Duodenal mucosa (tissue), 2 donors: Measurements from ENCODE around the gene PDE4B.
"Not testable (repeated sequence)": the region's sequence is repeated elsewhere in the genome, so short reads cannot be mapped to it uniquely, and the experiment has no call there.

ENCODE experiments used
- H3K27ac ChIP-seq: one replicate; pipeline ENCODE4 v1.7.0; 2013; ENCODE audit warnings: low read depth, low read length
- H3K27me3 ChIP-seq, 2 donors: one replicate each; pipeline ENCODE4 v1.7.0; 2013; ENCODE audit warnings: low read length in 2 of 2, control low read depth in 1 of 2; ENCODE audit not compliant: insufficient read depth in 2 of 2, control insufficient read depth in 1 of 2
- H3K36me3 ChIP-seq, 2 donors: one replicate each; pipeline ENCODE4 v1.7.0; 2013; ENCODE audit warnings: low read length in 2 of 2, control low read depth in 1 of 2; ENCODE audit not compliant: insufficient read depth in 2 of 2, control insufficient read depth in 1 of 2
- H3K4me1 ChIP-seq, 2 donors: one replicate each; pipeline ENCODE4 v1.7.0; 2013; ENCODE audit warnings: low read length in 2 of 2, control low read depth in 1 of 2; ENCODE audit not compliant: insufficient read depth in 2 of 2, control insufficient read depth in 1 of 2
- H3K4me3 ChIP-seq, 2 donors: one replicate each; pipeline ENCODE4 v1.7.0; 2013; ENCODE audit warnings: low read length in 2 of 2, low read depth in 1 of 2
- H3K9ac ChIP-seq, 2 donors: one replicate each; pipeline ENCODE4 v1.7.0; 2013; ENCODE audit warnings: low read length in 2 of 2, low read depth in 1 of 2
- H3K9me3 ChIP-seq, 2 donors: one replicate each; pipeline ENCODE4 v1.7.0; 2013; ENCODE audit warnings: low read length in 2 of 2, control low read depth in 1 of 2; ENCODE audit not compliant: control insufficient read depth in 1 of 2

PDE4B gene

DNA sequence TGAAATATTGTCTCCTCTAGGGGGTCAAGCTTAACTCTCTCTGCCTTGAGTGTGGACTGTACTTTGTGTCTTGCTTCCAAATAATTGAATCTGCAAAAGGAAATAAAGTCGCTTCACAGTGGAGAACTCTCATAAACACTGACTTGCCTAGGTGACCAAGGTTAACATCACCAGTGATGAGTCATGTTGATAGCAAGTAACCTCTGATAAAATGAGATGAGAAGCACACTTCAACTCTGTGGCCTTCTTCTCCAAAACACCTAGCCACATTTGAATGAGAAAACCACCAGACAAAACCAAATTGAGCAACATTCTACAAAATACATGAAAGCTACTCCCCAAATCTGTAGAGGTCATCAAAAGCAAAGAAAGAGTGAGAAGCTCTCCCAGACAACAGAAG is 37.6 kb downstream of the PDE4B start:
- Histone ChIP-seq H3K36me3 (no peaks in the 10 kb centered on the region), H3K27ac (no peak overlapping the region), H3K9me3 (no peaks in the 10 kb centered on the region), H3K27me3 (no peaks in the 10 kb centered on the region), H3K9ac (no peak overlapping the region), H3K4me1 (no peaks in the 10 kb centered on the region), H3K4me3 (no peak overlapping the region)

DNA sequence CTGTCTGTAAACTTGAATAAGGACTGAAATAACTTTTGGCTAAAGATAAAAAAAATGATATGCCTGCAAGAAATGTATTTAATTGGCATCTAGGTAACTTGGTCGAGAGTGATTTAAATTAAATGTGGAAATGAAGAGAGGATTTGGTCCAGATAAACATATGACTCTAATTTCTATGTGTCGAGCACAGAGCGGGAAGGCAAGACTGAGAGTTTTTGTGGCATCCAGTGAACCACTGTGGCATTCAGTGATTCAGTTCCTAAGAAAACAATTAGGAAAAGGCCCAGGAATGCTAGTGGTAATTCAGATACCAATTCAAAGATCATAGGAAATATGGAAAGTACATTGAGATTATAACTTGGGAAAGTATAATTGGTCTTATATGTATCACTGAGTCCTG is 39.6 kb downstream of the PDE4B start:
- H3K36me3 ChIP-seq = no peaks in the 10 kb centered on the region
- H3K4me3 ChIP-seq = no peak overlapping the region
- H3K27me3 ChIP-seq = no peaks in the 10 kb centered on the region
- no peaks in the 10 kb centered on the region for H3K9me3 ChIP-seq
- H3K4me1 ChIP-seq = no peaks in the 10 kb centered on the region
- no peak overlapping the region for H3K9ac ChIP-seq
- H3K27ac ChIP-seq = no peak overlapping the region

DNA sequence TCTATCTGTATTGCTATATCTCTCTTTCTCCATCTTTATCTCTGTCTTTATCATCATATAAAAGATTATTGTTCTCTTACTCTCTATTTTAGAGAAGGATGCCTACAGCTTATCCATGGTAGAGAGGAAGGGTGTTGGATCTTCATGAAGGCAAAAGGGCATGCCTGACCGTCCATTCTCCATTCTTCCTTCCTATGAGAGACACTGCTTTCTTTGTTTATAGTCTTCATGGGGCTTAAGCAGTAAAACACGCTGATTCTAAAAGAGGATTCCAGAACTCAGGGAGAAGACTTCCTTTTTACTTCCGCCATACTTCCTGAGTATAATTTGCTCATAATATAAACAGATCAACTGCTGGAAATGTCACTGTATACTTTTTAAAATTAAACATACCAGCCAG is 44.0 kb downstream of the PDE4B start:
- H3K9ac ChIP-seq = no peak overlapping the region
- H3K4me3 ChIP-seq = no peak overlapping the region

DNA sequence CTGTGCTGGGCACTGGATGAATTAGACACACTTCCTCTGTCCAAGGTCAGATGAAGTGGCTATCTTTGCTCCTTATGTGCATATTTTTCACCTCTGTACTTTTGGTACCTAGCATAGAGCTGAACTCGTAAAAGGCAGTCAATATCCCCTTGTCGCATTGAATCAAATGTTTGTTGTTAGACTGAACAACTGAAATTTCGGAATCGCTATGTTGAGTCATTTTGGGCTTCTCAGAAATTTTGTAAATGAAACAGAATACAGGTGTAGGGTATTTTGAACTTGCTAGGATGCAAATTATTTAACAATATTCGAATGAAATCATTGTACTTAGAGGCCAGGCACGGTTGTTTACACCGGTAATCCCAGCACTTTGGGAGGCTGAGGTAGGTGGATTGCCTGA is 48.0 kb downstream of the PDE4B start:
- no peaks in the 10 kb centered on the region for H3K36me3 ChIP-seq
- H3K9me3 ChIP-seq = no peaks in the 10 kb centered on the region
- no peak overlapping the region for H3K27ac ChIP-seq
- H3K27me3 ChIP-seq = no peaks in the 10 kb centered on the region
- no peak overlapping the region for H3K4me3 ChIP-seq
- no peaks in the 10 kb centered on the region for H3K4me1 ChIP-seq
- no peak overlapping the region for H3K9ac ChIP-seq

More for the DNA sequence above, 44.0 kb downstream of the PDE4B start:
- no peak overlapping the region for H3K27ac ChIP-seq
- H3K4me1 ChIP-seq = no peaks in the 10 kb centered on the region
- no peaks in the 10 kb centered on the region for H3K9me3 ChIP-seq
- no peaks in the 10 kb centered on the region for H3K36me3 ChIP-seq
- H3K27me3 ChIP-seq = no peaks in the 10 kb centered on the region

DNA sequence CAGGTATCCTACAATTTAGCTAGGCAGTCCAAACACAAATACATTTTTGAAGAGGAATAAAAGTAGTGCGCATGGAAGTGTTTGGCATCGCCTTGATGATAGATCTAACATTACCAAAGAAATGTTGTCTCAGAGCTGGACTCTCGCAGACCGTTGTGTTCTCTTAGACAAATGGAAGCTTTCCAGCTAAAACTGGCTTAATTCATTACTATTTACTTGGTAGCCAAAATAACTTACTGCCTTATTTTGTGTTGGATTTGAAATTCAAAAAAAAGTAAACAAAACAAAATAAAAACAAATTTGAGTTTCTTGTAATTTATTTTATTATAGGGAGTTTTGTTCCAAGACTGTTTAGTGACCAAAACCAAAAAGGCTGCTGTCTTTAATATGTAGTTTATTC is 51.6 kb downstream of the PDE4B start:
- Histone ChIP-seq H3K4me3 (no peak overlapping the region), H3K27ac (no peak overlapping the region), H3K9me3 (peaks cover 3 to 5% of the 10 kb centered on the region in 2 donors), H3K36me3 (no peaks in the 10 kb centered on the region), H3K4me1 (no peaks in the 10 kb centered on the region), H3K9ac (no peak overlapping the region), H3K27me3 (no peaks in the 10 kb centered on the region)

DNA sequence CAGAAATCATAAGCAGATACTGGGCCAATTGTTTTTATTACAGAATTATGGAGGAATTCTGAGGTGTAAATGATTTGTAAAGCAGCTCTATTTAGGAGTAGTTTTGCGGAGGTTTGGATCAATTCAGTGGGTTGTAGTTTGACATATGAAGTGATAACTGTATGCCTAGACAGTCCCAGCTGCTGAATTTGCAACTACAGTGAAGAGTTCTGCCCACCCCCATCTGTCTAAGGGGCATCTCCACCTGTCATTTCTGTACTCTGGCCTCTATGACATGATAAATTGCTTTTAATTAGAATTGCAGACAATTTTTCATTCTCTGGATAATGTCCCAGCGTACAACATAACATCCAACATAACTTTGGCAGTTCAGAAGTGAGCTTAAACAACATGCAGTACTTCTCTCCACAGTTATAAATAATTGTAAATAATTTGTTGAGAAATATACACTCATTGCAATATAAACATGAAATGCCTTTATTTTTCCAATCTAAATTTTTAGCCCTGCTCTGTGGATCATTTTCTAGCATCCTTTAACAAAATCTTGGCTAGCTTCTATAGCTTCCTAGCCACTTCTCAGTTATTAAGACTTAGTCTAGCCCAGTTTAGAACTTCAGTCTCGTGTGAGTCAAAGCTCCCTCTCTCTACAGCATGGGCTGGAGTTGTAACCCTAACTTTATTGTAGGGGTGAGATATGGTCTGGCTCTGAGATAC is 52.3 kb downstream of the PDE4B start:
- Histone ChIP-seq H3K9me3 (peaks cover 8 to 10% of the 10 kb centered on the region in 2 donors), H3K27me3 (no peaks in the 10 kb centered on the region), H3K36me3 (no peaks in the 10 kb centered on the region), H3K4me3 (no peak overlapping the region), H3K4me1 (no peaks in the 10 kb centered on the region), H3K9ac (no peak overlapping the region), H3K27ac (no peak overlapping the region)

DNA sequence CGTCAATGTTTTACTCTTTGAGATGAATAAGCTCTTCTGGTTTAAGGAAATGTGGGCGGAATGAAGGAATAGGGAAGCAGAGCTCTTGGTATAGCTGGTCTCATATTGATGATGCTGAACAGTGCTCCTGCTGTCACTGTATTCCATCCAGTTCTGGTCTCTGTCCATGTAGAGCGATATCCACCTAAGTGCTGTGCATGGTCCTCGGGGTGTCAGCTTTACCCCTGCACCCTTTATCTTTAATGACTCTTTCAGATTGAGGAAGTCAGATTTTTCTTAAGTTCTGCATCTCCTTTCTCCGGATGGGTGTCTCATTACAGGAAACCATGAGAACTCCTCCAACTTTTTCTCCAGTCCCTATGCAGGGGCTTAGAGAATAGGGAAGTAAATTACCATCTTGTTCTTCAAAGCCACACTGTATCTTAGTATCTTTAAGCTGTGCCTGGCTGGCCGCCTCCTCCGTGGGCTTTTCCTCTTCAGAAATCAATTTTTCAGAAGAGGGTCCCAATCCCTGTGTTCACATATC is 52.9 kb downstream of the PDE4B start:
- Histone ChIP-seq H3K4me3 (no peak overlapping the region), H3K27ac (no peak overlapping the region), H3K9ac (no peak overlapping the region), H3K9me3 (peaks cover 8 to 10% of the 10 kb centered on the region in 2 donors), H3K27me3 (no peaks in the 10 kb centered on the region), H3K36me3 (no peaks in the 10 kb centered on the region), H3K4me1 (no peaks in the 10 kb centered on the region)

DNA sequence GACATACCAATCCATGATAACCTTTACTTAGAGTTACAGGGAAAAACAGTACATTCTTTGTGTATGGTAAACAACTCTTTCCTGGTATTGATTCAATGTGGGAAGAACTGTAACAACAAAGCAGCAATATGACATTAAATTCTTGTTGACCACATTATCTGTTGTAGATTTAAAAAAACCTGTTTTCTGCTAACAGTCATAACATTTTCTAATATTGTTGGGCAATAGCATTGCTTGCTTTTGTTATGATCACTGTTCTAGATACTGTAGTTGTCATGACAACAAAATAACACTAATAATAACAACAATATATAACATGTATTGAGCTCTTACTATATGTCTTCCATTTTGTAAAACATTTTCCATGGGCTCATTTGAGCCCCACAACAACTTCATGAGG is 54.2 kb downstream of the PDE4B start:
- no peak overlapping the region for H3K4me3 ChIP-seq
- peaks cover 8 to 10% of the 10 kb centered on the region in 2 donors for H3K9me3 ChIP-seq
- H3K27me3 ChIP-seq = no peaks in the 10 kb centered on the region
- H3K27ac ChIP-seq = no peak overlapping the region
- H3K36me3 ChIP-seq = no peaks in the 10 kb centered on the region
- no peaks in the 10 kb centered on the region for H3K4me1 ChIP-seq
- H3K9ac ChIP-seq = no peak overlapping the region

DNA sequence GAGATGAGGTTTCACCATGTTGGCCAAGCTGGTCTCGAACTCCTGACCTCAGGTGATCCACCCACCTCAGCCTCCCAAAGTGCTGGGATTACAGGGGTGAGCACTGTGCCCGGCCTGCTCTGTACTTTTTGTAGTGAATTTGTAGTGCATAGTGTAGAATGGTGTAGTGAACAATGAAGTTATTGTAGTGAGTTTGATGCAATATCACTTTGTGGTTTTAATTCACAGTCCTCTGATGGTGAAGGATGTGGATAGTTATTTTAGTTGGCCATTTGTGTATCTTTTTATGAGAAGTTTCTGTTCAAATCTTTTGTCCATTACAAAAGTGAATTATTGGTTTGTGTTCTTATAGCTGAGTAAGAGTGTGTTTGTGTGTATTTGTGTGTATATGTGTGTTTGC is 57.6 kb downstream of the PDE4B start:
- Histone ChIP-seq H3K27ac (no peak overlapping the region), H3K4me1 (no peaks in the 10 kb centered on the region), H3K36me3 (no peaks in the 10 kb centered on the region), H3K4me3 (no peak overlapping the region), H3K9me3 (peaks cover 8 to 10% of the 10 kb centered on the region in 2 donors), H3K9ac (no peak overlapping the region), H3K27me3 (no peaks in the 10 kb centered on the region)

DNA sequence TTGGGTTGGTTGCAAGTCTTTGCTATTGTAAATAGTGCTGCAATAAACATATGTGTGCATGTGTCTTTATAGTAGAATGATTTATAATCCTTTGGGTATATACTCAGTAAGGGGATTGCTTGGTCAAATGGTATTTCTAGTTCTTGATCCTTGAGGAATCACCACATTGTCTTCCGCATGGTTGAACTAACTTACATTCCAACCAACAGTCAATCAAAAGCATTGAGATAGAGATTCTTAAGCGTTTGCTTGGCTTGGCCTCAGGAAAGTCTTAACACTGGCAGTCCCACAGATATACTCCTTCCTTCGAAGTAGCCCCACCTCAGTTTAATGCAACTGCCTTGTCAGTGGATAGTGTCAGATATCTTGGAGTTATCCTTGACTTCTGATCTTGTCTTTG is 63.9 kb downstream of the PDE4B start:
- H3K27ac ChIP-seq, H3K9me3 ChIP-seq, H3K27me3 ChIP-seq, H3K4me3 ChIP-seq, H3K36me3 ChIP-seq, H3K4me1 ChIP-seq, H3K9ac ChIP-seq: not testable (repeated sequence)
